Measurements from ENCODE around the gene ZDHHC1.

ZDHHC1 gene

GRCh38 chr16:67415872-67416793 is at the start of gene ZDHHC1:
TSS of gene ZDHHC1 (minus strand) at chr16:67416477. CDS start at chr16:67407775, 8,702 bp downstream.
- peak; percentile 68 for DNase-seq

DNA sequence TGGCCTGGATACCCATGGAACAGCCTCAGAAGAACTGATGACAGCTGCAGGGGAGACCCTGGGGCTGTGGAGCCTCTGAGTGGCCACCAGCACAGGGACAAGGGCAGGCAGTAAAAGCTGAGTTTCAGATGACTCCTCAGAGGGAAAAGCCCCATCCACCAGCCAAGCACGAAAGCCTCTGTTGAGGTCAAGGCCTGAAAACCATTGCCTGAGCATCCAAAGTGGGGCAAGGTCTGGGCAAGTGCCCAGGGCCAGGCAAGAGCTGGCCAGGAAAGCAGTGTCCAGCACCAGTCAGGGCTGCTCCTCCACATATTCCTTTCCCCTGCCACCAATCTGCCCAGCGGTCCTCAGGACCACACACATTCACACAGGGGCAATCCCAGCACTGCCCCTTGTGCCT is 48.3 kb upstream of the ZDHHC1 start:
- DNase-seq: no peak

DNA sequence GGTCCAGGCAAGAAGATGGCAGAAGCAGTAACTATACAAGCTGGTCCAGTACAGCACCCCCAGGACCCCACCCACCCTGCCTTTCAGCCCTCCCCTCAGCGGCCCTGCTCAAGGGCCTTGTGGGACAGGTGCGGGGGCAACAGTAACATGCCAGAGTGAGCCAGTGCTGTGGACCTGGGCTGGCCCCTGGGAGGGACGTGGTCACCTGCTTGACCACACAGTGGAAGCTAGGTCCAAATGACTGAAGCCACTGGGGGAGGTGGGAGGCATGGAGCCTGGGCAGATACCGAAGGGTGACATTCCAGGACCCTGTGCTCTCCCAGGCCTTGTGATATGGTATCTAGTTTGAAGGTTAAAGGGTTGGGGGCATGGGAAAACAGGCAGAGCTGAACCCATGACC is 47.4 kb upstream of the ZDHHC1 start:
- DNase-seq: no peak

DNA sequence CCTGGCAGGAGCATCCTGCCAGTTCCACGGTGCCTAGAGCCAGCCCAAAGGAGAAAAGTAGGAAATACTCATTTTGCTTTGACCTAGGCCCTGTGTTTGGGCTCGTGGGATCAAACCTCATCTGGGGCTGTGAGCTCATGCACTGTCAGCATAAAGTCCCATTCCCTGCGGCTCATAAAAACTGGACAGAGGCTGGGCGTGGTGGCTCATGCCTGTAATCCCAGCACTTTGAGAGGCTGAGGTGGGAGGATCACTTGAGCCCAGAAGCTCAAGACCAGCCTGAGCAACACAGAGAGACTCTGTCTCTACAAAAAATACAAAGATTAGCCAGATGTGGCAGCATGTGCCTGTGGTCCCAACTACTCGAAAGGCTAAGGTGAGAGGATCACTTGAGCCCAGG is 46.8 kb upstream of the ZDHHC1 start:
- no peak for DNase-seq

GRCh38 chr16:67462279-67462655 is 46.0 kb upstream of the ZDHHC1 start:
- no peak for DNase-seq

DNA sequence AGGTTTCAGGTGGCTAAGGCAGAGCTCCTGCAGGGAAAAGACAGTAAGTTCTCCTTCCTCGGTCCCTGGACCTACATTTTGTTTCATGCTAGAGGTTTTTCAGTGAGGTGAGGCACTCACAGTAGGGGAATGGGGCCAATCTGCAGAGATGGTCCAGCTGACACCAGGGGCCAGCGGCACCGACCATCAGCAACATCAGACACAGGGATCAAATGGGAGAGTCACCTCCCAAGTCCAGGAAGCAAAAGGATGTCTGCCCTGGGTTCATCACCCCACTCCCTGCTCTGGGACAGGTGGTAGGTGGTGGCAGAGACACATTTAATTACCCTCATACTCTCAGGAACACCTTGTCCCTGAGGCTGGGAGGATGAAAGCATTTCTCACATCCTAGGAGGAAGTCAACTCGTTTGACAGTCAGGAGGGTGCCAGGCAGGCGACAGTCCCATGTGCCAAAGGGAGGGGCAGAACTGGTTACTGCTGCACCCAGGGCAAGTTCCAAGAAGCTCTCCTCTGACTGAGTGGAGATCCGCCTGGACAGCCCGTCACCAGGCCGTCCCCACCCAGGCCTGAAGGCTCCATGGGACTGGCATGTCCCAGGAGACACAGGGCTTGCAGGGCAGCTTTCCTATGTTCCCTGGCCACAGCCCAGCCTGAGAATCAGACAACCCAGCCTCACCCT is 45.5 kb upstream of the ZDHHC1 start:
- no peak for DNase-seq

- no peak for DNase-seq
These were observed 44.7 kb upstream of the ZDHHC1 start for GRCh38 chr16:67460961-67461360.

DNA sequence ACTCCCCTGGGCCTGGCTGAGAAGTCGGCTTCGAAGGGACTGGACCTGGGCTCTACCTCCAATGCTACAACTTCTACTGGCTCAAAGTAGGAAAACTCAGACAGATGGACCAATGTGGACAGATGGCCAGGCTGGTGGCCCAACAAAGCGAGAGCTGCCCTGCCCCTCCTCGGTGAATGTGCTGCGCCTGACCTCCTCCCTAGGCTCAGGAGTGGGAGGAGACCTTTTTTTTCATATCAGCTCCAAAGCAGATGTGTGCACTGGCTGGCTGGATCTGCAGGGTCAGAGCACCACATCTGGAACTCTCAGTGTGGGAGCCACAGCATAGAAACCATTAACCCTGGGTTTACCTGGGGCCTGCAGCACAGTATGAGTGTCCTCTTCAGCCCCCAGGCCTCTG is 43.9 kb upstream of the ZDHHC1 start:
- DNase-seq: no peak

DNA sequence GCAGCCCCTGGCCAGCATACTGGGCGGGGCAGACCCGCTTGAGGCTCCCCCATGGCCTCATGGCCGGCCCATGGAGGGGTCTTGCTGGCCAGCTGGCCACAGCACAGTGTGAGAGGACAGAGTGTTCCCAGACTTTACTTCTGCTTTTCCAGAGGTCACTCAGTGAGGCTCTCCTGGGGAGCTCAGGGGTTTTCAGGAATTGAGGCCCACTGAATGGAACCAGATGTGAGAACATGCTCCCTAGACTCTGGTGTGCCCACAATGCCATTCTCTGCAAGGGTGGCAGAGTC is 43.5 kb upstream of the ZDHHC1 start:
- DNase-seq: no peak

GRCh38 chr16:67459066-67459860 is 43.0 kb upstream of the ZDHHC1 start:
- no peak for DNase-seq

GRCh38 chr16:67458121-67458641 is 41.9 kb upstream of the ZDHHC1 start:
- peak; percentile 41 for DNase-seq

GRCh38 chr16:67457611-67458010 is 41.3 kb upstream of the ZDHHC1 start:
- no peak for DNase-seq

- peak; percentile 14 for DNase-seq
These were observed 40.3 kb upstream of the ZDHHC1 start for GRCh38 chr16:67456391-67457081.

DNA sequence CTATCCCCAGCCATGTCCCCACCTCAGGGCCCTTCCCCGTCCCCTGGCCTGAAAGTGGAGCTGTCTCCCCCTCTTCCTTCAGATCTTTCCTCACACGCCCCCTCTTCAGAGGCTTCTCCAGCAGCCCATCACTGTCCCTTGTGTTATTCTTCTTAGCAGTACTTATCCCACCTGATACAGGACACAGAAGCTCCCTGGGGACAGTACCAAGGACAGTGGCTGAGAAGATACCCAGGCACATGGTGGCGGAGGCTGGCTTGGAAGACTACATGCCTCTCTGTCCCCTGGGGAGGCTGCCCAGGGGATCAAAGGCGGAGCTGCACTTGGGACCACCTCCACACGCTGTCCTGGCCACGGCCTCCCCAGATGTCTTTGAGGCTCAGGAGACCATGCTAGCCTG is 38.6 kb upstream of the ZDHHC1 start:
- no peak for DNase-seq

DNA sequence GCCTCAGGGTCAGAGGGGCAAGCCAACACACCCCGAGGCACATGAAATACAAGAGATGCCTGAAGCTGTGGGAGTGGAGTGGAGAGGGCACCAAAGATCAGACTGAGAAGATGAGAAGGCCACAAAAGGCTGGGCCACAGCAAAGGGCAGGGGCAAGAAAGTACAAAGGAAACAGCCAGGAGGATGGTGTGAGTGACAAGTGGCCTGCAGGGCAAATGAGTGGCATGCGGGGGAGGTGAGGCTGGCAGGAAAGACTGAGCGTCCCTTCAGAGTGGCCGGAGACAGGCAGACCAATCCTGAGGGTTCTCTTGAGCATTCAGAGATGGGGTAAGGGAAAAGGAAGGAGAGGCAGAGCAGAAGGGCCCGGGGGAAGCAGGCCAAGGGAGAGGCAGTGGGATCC is 37.8 kb upstream of the ZDHHC1 start:
- no peak for DNase-seq

GRCh38 chr16:67451704-67452435 is 35.6 kb upstream of the ZDHHC1 start:
- no peak for DNase-seq

GRCh38 chr16:67451061-67451703 is 34.9 kb upstream of the ZDHHC1 start:
- DNase-seq: no peak

DNA sequence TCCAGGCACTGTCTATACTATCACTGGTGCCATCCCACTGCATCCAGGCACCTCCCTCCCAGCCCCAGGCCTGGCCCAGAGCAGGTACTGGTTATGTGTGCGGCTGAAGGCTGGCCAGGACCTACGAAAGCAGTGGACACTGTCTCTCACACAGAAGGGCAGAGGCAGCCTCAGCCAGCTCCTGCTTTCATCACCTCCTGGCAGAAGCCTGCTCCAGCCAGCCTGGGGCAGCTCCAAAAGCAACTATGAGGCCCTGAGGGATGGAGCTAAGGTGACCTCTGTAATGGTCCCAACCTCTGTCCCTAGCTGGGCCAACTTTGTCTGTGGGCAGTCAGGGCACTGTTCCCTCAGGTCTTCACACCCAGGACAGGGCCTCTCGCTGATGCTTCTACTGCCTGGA is 33.5 kb upstream of the ZDHHC1 start:
- DNase-seq: no peak

DNA sequence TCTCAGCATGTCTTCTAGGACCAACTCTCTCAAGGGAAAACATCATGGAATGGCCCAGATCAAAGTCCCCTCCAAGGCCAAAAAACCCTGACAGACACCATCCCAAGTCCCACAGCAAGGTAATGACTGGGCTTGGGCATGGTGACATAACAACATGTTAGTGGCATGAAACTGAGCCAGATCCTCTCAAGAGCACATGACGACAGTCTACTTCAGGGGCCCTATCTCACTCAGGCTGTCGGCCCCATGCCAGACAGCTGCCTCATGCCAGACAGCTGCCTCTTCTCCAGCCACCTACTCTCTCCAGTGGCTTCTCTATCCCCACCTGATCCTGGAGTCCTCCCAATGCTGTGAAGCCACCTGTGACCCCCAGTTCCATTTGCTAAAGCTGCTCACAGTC is 33.1 kb upstream of the ZDHHC1 start:
- DNase-seq: no peak

GRCh38 chr16:67448580-67448979 is 32.3 kb upstream of the ZDHHC1 start:
- DNase-seq: no peak

DNA sequence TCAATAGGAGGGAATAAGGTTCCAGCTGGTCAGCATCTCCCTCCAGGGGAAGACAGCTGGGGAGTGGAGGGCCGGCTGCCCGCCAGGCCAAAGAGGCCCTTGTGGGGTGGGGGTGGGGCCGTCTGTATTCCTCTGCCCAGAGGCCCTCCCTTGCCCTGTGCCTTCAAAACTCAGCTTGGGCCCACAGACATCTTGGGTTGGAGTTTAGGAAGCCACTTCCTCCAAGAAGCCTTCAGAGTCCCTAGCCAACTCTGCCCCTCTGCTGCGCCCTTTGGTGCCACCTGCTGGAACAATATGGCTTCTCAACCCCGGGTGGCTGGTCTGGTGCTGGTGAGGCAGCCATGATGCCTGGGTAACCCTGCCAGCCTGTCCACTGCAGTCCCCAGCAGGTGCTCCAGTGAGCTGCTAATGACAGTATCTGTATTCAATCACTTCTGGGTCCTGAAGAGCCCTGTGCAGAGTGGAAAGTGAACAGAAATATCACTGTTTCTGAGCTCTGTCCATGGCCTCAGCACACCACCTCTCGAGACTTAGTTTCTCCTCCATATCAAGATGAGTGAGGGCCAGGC is 31.3 kb upstream of the ZDHHC1 start:
- peak; percentile 24 for DNase-seq

Data from fibroblast of skin of right quadriceps (primary cell).